GM12892 (cell line): Measurements from ENCODE around the gene MAN2A2.

Experiments
- POLR2A ChIP-seq: IDR thresholded peaks from 2 replicates; pipeline ENCODE4 v1.6.1; 2011; ENCODE audit warnings: low read depth, low read length, control low read depth
- POLR2AphosphoS5 ChIP-seq: IDR thresholded peaks from 2 replicates; pipeline ENCODE4 v1.6.1; 2011; ENCODE audit warnings: low read depth, low read length, control low read depth
- TAF1 ChIP-seq: IDR thresholded peaks from 2 replicates; pipeline ENCODE4 v1.6.1; 2011; ENCODE audit warnings: low read depth, mild to moderate bottlenecking, control low read depth, low read length, borderline replicate concordance

DNA sequence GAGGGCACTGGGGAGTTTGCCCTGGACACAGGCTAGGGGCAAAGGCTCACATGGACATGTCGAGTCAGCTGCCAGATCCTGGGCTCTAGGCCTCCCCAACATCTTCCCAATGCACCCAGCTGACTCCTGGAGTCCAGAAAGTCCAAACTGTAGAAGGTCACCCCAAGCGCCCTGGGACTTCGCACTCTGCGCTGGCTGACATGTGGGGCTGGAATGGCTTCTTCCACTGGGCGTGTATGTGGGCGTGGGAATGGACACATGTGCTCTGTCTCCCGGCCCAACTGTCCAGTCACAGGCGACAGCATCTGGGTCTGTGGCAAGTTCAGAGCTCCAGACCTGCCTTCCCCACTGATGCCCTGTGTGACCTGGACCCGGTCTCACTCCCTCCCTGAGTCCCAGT lies 48.0 kb upstream of the MAN2A2 start:
- TF ChIP-seq POLR2AphosphoS5 (no peak), POLR2A (no peak), TAF1 (no peak)
